GM12878 (cell line): ENCODE data around the gene CLPSL1. TPM values are rescaled to one million over a fixed set of nuclear protein-coding genes. Genes with fewer than 3 reads are reported as not detected.

Source experiments
- ATAC-seq: fragments of 200-7000 bp; cut with Tn5 transposase; 3 replicates; pipeline ENCODE4 v1.9.1; 2020; ENCODE audit warnings: mild to moderate bottlenecking, moderate library complexity
- BruUV-seq: library from RNA; stranded (reverse); fragments of 400-500 nt; replicated peaks from 2 replicates; lab custom pipeline; 2021; lab: Mats Ljungman, UMichigan
- CTCF ChIA-PET: fragments of 300-600 bp; sonication (Branson Sonifier 250); formaldehyde crosslinking; extraction: SDS; loops from one replicate; lab custom pipeline; 2021; ENCODE audit warnings: inconsistent platforms; lab: Yijun Ruan, JAX
- POLR2A ChIA-PET: fragments of 350-600 bp; formaldehyde crosslinking; extraction: SDS; loops from one replicate; lab custom pipeline; 2021; ENCODE audit warnings: inconsistent platforms; lab: Charles Lee
- RAD21 ChIA-PET: fragments of 300-600 bp; sonication (Branson Sonifier 250); formaldehyde crosslinking; loops from one replicate; lab custom pipeline; 2023; ENCODE audit warnings: antibody characterized with exemption; ENCODE audit not compliant: unreplicated experiment; lab: Charles Lee
- SMC1A ChIA-PET: fragments of 300-600 bp; sonication (Branson Sonifier 250); formaldehyde crosslinking; loops from one replicate; lab custom pipeline; 2023; ENCODE audit not compliant: unreplicated experiment, uncharacterized antibody; lab: Charles Lee
- DNase-seq: peaks from one replicate; pipeline ENCODE4 v3.0.0-alpha.2; 2011; ENCODE audit warnings: low read depth, low spot score
- FAIRE-seq: peaks from 3 replicates; lab custom pipeline; 2011; peaks lifted over from hg19 to GRCh38; lab: Jason Lieb, UNC
- H2AFZ ChIP-seq: 2 replicates; pipeline ENCODE4 v1.6.0; 2011; ENCODE audit warnings: low read depth, low read length, control low read depth; ENCODE audit not compliant: control insufficient read depth
- H3K27ac ChIP-seq: 2 replicates; pipeline ENCODE4 v1.5.1; 2011; ENCODE audit warnings: control low read depth; ENCODE audit not compliant: control insufficient read depth, insufficient read depth
- H3K27me3 ChIP-seq, 2 experiments: replicated peaks in 1 of 2; 2 replicates each; pipeline versions ENCODE4 v1.6.0 to v1.6.1; 2011; ENCODE audit warnings: low read length in 1 of 2; ENCODE audit not compliant: control insufficient read depth in 2 of 2, insufficient read depth in 2 of 2
- H3K36me3 ChIP-seq, 2 experiments: 2 replicates each; pipeline ENCODE4 v1.5.1; 2011; ENCODE audit warnings: low read length in 1 of 2; ENCODE audit not compliant: control insufficient read depth in 2 of 2, insufficient read depth in 2 of 2
- H3K4me1 ChIP-seq: 2 replicates; pipeline ENCODE4 v1.6.1; 2011; ENCODE audit warnings: mild to moderate bottlenecking, low read length, moderate library complexity, mixed read lengths; ENCODE audit not compliant: control insufficient read depth, insufficient read depth
- H3K4me2 ChIP-seq: 2 replicates; pipeline ENCODE4 v1.6.0; 2011; ENCODE audit warnings: control low read depth; ENCODE audit not compliant: control insufficient read depth, insufficient read depth
- H3K4me3 ChIP-seq: fragments of 200-600 bp; sonication (generic); 2 replicates; pipeline ENCODE4 v1.5.1; 2016
- H3K79me2 ChIP-seq: 2 replicates; pipeline ENCODE4 v1.6.0; 2011; ENCODE audit warnings: low read length; ENCODE audit not compliant: control insufficient read depth, insufficient read depth
- H3K9ac ChIP-seq: 2 replicates; pipeline ENCODE4 v1.8.0; 2011; ENCODE audit warnings: low read length, control low read depth, mixed read lengths; ENCODE audit not compliant: control insufficient read depth, insufficient read depth
- H3K9me3 ChIP-seq: replicated peaks from 3 replicates; pipeline ENCODE4 v1.5.1; 2011; ENCODE audit warnings: mild to moderate bottlenecking, low read length; ENCODE audit not compliant: control insufficient read depth, insufficient read depth
- H4K20me1 ChIP-seq: 2 replicates; pipeline ENCODE4 v1.6.0; 2011; ENCODE audit not compliant: control insufficient read depth, insufficient read depth
- BRCA1 ChIP-seq: IDR thresholded peaks from 2 replicates; pipeline ENCODE4 v1.6.1; 2011; ENCODE audit warnings: low read depth, low read length, improper control_type of control experiment
- CHD4 ChIP-seq: fragments of 200-600 bp; sonication (generic); IDR thresholded peaks from 2 replicates; pipeline ENCODE4 v1.6.1; 2016; ENCODE audit warnings: mild to moderate bottlenecking
- EZH2 ChIP-seq: IDR thresholded peaks from 2 replicates; pipeline ENCODE4 v1.6.1; 2012; ENCODE audit warnings: low read depth, mild to moderate bottlenecking, control low read depth, inconsistent platforms, low read length, borderline replicate concordance; ENCODE audit not compliant: control insufficient read depth
- FOS ChIP-seq: IDR thresholded peaks from 3 replicates; pipeline ENCODE4 v1.6.1; 2011; ENCODE audit warnings: borderline replicate concordance; ENCODE audit not compliant: insufficient read length; ENCODE audit errors: extremely low read depth
- IRF4 ChIP-seq: IDR thresholded peaks from 2 replicates; pipeline ENCODE4 v1.6.1; 2011; ENCODE audit warnings: low read depth, low read length
- NFIC ChIP-seq: IDR thresholded peaks from 2 replicates; pipeline ENCODE4 v1.6.1; 2012; ENCODE audit warnings: low read depth, mild to moderate bottlenecking, inconsistent platforms, low read length, moderate library complexity
- NR2F1 ChIP-seq: fragments of 450-650 bp; conservative IDR thresholded peaks from 2 replicates; pipeline ENCODE4 v1.6.1; 2017; ENCODE audit warnings: mild to moderate bottlenecking
- RELA ChIP-seq: fragments of 450-650 bp; IDR thresholded peaks from 2 replicates; pipeline ENCODE4 v1.8.0; 2014; ENCODE audit warnings: borderline replicate concordance; ENCODE audit not compliant: partially characterized antibody
- STAT3 ChIP-seq: IDR thresholded peaks from 2 replicates; pipeline ENCODE4 v1.6.1; 2011; ENCODE audit warnings: low read depth, low read length, improper control_type of control experiment
- TAF1 ChIP-seq: IDR thresholded peaks from 2 replicates; pipeline ENCODE4 v1.6.1; 2011; ENCODE audit warnings: mild to moderate bottlenecking, low read depth, low read length, borderline replicate concordance
- TARDBP ChIP-seq: IDR thresholded peaks from 2 replicates; pipeline ENCODE4 v1.6.1; 2016; ENCODE audit warnings: borderline replicate concordance
- WGBS: methylation state at CpG from one replicate; pipeline ENCODE4 v1.1.6; 2016; ENCODE audit warnings: low lambda C conversion rate; ENCODE audit not compliant: insufficient replicate concordance, insufficient coverage; ENCODE audit errors: missing lambda C conversion rate; 5-methylcytosine and 5-hydroxymethylcytosine counted together
- in situ Hi-C: fragments of 300-500 bp; cut with MboI; formaldehyde crosslinking; loops from 9 replicates; pipeline ENCODE4 v1.14.3; 2018; ENCODE audit warnings: mixed read lengths
- intact Hi-C: fragments of 100-400 bp; cut with micrococcal nuclease; formaldehyde crosslinking; loops from one replicate; pipeline ENCODE4 v1.14.2; 2022; ENCODE audit not compliant: unreplicated experiment
- polyA plus RNA-seq, 11 experiments: library from polyadenylated mRNA; depleted of rRNA in 4 of 11; unstranded in 6 of 11; stranded (reverse) in 5 of 11; fragments of >200 nt; fragmentation: Nextera tagmentation in 4 of 11; fragmentation: Illumina TruSeq in 1 of 11; extraction: Ambion mirVana in 4 of 11; extraction: Trizol in 1 of 11; gene quantifications; 1 replicate in 1 of 11; 2 replicates in 10 of 11; pipeline versions ENCODE4 v1.2.1 to v1.2.3, GENCODE V29; 2011 to 2016; ENCODE audit warnings: inconsistent platforms in 2 of 11, missing spikeins in 2 of 11, low read depth in 1 of 11
- total RNA-seq, 4 experiments: library from RNA; depleted of rRNA in 3 of 4; stranded (reverse); fragments of >200 nt in 3 of 4; fragmentation: Illumina TruSeq in 1 of 4; extraction: Trizol in 1 of 4; gene quantifications; 2 replicates each; pipeline versions ENCODE4 v1.2.1 to v1.2.3, GENCODE V29; 2013 to 2021
- TF ChIP-seq, protein P1 (sequence below): fragments of 450-650 bp; IDR thresholded peaks from 2 replicates; pipeline ENCODE4 v1.6.1; 2016; ENCODE audit warnings: mild to moderate bottlenecking
- TF ChIP-seq, protein P2 (sequence below): fragments of 450-650 bp; IDR thresholded peaks from 2 replicates; pipeline ENCODE4 v1.6.1; 2018; ENCODE audit warnings: mild to moderate bottlenecking, low read depth, moderate library complexity; ENCODE audit not compliant: partially characterized antibody
- TF ChIP-seq, protein P3 (sequence below): fragments of 150-350 bp; IDR thresholded peaks from 2 replicates; pipeline ENCODE4 v1.6.1; 2014; ENCODE audit warnings: mild to moderate bottlenecking, low read depth, low read length
- TF ChIP-seq, protein P4 (sequence below): fragments of 450-650 bp; IDR thresholded peaks from 2 replicates; pipeline ENCODE4 v1.6.1; 2017; ENCODE audit warnings: mild to moderate bottlenecking, moderate library complexity

Gene CLPSL1
- total and polyA plus RNA-seq, 10 of the 15 experiments (the other 5 are each of a cell fraction or from before 2014, with no cell fraction given): not detected

DNA sequence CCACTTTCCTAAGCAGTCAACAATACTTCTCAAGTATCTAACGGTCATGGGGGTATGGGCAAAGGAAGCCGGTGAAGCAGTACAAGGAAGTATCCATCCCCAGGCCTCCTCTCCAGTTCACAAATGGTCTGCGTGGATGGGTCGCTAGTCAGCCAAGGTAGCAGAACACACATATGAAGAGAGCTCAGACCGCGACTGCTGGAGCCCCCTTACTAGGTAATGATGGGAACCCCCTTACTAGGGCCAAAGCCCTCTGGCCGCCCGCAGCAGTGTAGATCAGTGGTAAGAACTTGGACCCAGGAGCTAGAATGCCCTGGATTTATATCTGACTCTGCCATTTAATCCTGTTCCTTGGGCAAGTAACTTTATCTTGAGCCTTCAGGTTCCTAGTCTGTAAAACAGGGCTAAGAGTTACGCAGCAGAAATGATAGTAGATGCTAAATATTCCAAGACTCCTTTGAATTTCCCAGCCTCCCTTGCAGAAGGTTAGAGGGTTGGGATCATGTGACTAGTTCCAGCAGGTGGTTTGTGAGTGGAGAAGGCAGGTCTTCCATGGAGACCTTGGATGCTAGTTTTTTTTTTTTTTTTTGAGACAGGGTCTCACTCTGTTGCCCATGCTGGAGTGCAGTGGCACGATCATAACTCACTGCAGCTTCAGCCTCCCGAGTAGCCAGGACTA, 6.6 kb upstream of the CLPSL1 start:
- ATAC-seq (no peak), FAIRE-seq (no peak), DNase-seq (no peak)
- H2AFZ ChIP-seq: no peak overlapping the region
- H4K20me1 ChIP-seq: no peaks in the 10 kb centered on the region
- H3K9ac ChIP-seq: no peak overlapping the region
- ChIA-PET CTCF (no interaction called here), POLR2A (interaction anchor here (0.6 kb wide), 1 partner anchor 11 kb away, joined by 6 read pairs; no protein-coding TSS in a partner anchor), SMC1A (no interaction called here), RAD21 (no interaction called here)
- in situ Hi-C loops (no loop called here), intact Hi-C loops (no loop called here)
- no peaks in the 10 kb centered on the region for H3K9me3 ChIP-seq
- no peaks in the 10 kb centered on the region for H3K79me2 ChIP-seq
- no peak overlapping the region for H3K4me3 ChIP-seq
- H3K4me1 ChIP-seq: peaks cover 11% of the 10 kb centered on the region
- WGBS: 62% methylated on average over 11 of the region's 11 CpGs
- no peak overlapping the region for H3K4me2 ChIP-seq
- no TSS peak for BruUV-seq
- H3K27ac ChIP-seq: no peak overlapping the region
- H3K27me3 ChIP-seq: no peaks in the 10 kb centered on the region
- H3K36me3 ChIP-seq: no peaks in the 10 kb centered on the region
- no peak for TF ChIP-seq FOS
- no peak for TF ChIP-seq BRCA1
- TF ChIP-seq RELA: no peak
- TF ChIP-seq, protein P1, sequence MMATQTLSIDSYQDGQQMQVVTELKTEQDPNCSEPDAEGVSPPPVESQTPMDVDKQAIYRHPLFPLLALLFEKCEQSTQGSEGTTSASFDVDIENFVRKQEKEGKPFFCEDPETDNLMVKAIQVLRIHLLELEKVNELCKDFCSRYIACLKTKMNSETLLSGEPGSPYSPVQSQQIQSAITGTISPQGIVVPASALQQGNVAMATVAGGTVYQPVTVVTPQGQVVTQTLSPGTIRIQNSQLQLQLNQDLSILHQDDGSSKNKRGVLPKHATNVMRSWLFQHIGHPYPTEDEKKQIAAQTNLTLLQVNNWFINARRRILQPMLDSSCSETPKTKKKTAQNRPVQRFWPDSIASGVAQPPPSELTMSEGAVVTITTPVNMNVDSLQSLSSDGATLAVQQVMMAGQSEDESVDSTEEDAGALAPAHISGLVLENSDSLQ: no peak
- no peak for TF ChIP-seq STAT3
- TF ChIP-seq, protein P2, sequence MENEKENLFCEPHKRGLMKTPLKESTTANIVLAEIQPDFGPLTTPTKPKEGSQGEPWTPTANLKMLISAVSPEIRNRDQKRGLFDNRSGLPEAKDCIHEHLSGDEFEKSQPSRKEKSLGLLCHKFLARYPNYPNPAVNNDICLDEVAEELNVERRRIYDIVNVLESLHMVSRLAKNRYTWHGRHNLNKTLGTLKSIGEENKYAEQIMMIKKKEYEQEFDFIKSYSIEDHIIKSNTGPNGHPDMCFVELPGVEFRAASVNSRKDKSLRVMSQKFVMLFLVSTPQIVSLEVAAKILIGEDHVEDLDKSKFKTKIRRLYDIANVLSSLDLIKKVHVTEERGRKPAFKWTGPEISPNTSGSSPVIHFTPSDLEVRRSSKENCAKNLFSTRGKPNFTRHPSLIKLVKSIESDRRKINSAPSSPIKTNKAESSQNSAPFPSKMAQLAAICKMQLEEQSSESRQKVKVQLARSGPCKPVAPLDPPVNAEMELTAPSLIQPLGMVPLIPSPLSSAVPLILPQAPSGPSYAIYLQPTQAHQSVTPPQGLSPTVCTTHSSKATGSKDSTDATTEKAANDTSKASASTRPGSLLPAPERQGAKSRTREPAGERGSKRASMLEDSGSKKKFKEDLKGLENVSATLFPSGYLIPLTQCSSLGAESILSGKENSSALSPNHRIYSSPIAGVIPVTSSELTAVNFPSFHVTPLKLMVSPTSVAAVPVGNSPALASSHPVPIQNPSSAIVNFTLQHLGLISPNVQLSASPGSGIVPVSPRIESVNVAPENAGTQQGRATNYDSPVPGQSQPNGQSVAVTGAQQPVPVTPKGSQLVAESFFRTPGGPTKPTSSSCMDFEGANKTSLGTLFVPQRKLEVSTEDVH: no peak
- TF ChIP-seq, protein P3, sequence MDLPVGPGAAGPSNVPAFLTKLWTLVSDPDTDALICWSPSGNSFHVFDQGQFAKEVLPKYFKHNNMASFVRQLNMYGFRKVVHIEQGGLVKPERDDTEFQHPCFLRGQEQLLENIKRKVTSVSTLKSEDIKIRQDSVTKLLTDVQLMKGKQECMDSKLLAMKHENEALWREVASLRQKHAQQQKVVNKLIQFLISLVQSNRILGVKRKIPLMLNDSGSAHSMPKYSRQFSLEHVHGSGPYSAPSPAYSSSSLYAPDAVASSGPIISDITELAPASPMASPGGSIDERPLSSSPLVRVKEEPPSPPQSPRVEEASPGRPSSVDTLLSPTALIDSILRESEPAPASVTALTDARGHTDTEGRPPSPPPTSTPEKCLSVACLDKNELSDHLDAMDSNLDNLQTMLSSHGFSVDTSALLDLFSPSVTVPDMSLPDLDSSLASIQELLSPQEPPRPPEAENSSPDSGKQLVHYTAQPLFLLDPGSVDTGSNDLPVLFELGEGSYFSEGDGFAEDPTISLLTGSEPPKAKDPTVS: no peak
- TF ChIP-seq TAF1: no peak
- TF ChIP-seq NFIC: no peak
- no peak for TF ChIP-seq EZH2
- TF ChIP-seq TARDBP: no peak
- TF ChIP-seq CHD4: no peak
- TF ChIP-seq NR2F1: no peak
- TF ChIP-seq, protein P4, sequence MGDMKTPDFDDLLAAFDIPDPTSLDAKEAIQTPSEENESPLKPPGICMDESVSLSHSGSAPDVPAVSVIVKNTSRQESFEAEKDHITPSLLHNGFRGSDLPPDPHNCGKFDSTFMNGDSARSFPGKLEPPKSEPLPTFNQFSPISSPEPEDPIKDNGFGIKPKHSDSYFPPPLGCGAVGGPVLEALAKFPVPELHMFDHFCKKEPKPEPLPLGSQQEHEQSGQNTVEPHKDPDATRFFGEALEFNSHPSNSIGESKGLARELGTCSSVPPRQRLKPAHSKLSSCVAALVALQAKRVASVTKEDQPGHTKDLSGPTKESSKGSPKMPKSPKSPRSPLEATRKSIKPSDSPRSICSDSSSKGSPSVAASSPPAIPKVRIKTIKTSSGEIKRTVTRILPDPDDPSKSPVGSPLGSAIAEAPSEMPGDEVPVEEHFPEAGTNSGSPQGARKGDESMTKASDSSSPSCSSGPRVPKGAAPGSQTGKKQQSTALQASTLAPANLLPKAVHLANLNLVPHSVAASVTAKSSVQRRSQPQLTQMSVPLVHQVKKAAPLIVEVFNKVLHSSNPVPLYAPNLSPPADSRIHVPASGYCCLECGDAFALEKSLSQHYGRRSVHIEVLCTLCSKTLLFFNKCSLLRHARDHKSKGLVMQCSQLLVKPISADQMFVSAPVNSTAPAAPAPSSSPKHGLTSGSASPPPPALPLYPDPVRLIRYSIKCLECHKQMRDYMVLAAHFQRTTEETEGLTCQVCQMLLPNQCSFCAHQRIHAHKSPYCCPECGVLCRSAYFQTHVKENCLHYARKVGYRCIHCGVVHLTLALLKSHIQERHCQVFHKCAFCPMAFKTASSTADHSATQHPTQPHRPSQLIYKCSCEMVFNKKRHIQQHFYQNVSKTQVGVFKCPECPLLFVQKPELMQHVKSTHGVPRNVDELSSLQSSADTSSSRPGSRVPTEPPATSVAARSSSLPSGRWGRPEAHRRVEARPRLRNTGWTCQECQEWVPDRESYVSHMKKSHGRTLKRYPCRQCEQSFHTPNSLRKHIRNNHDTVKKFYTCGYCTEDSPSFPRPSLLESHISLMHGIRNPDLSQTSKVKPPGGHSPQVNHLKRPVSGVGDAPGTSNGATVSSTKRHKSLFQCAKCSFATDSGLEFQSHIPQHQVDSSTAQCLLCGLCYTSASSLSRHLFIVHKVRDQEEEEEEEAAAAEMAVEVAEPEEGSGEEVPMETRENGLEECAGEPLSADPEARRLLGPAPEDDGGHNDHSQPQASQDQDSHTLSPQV: no peak
- no peak for TF ChIP-seq IRF4
